Measurements from ENCODE around the gene ATP1B2. TPM values are rescaled to one million over a fixed set of nuclear protein-coding genes. Genes with fewer than 3 reads are reported as not detected.

ATP1B2 gene
- total and polyA plus RNA-seq, 9 of the 15 experiments (the other 6 are each of a cell fraction or from before 2014, with no cell fraction given) = 0.23 to 6.0 (median 0.99) TPM

DNA sequence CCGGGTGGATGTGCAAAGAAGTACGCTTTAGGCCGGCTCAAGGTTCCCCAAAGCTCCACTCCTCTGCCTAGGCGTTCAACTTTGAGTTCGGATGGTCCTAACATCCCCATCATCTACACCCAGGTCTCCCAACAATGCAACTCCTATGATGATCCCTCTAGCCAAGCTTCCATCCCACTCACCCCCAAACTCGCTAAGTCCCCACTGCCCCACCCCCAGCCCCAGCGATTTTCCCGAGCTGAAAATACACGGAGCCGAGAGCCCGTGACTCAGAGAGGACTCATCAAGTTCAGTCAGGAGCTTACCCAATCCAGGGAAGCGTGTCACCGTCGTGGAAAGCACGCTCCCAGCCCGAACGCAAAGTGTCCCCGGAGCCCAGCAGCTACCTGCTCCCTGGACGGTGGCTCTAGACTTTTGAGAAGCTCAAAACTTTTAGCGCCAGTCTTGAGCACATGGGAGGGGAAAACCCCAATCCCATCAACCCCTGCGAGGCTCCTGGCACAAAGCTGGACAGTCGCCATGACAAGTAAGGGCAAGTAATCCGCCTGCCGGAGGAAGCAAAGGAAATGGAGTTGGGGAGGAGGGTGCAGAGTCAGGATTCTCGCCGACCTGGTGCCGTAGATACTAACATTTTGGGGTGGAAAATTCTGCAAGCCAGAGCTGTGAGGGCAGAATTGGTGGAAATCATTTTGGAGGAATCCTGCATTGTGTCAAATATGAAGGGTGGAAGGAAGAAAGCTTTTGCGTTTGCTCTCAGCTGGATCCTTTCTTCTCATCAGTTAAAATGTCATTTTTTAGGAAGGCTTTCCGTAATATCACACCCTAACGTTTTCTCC is 36.6 kb downstream of the ATP1B2 start, which contains the start of gene TP53 (continued):
- TF ChIP-seq HDAC1 (IDR thresholded peaks at IDR 0.05) (peak in 1 of 2 experiments; percentile 61; a peak in 2 of 4 replicates), ZNF764 (CRISPR knock-in tag; IDR thresholded peaks at IDR 0.05; ENCODE audit: low read depth) (no peak), ZNF699 (CRISPR knock-in tag; IDR thresholded peaks at IDR 0.05; ENCODE audit: insufficient replicate concordance) (no peak), NFYB (IDR thresholded peaks at IDR 0.05; ENCODE audit: extremely low read depth, insufficient read length) (no peak), SMAD4 (CRISPR knock-in tag; conservative IDR thresholded peaks at IDR 0.05) (no peak), LEF1 (IDR thresholded peaks at IDR 0.05) (no peak), ZNF140 (CRISPR knock-in tag; IDR thresholded peaks at IDR 0.05) (no peak), NR4A1 (CRISPR knock-in tag; IDR thresholded peaks at IDR 0.05) (no peak), NR4A1 (tag; IDR thresholded peaks at IDR 0.05) (no peak), ATF1 (CRISPR knock-in tag; IDR thresholded peaks at IDR 0.05) (no peak), ATF1 (tag; IDR thresholded peaks at IDR 0.05) (no peak), PHB (CRISPR knock-in tag; IDR thresholded peaks at IDR 0.05) (no peak), ARHGAP35 (IDR thresholded peaks at IDR 0.05; ENCODE audit: partially characterized antibody) (no peak), U2AF2 (optimal IDR thresholded peaks at IDR 0.05; ENCODE audit: low read depth, low read length) (no peak), SLC30A9 (CRISPR knock-in tag; IDR thresholded peaks at IDR 0.05) (no peak), SUPT5H (IDR thresholded peaks at IDR 0.05) (peak; percentile 90), ZSCAN32 (CRISPR knock-in tag; IDR thresholded peaks at IDR 0.05) (no peak), RFX5 (IDR thresholded peaks at IDR 0.05; ENCODE audit: low read depth, low read length) (no peak), PHTF2 (CRISPR knock-in tag; IDR thresholded peaks at IDR 0.05) (no peak), ETS2 (tag; IDR thresholded peaks at IDR 0.05; ENCODE audit: borderline replicate concordance, poor library complexity, severe bottlenecking) (no peak)
- TF ChIP-seq, protein P1, sequence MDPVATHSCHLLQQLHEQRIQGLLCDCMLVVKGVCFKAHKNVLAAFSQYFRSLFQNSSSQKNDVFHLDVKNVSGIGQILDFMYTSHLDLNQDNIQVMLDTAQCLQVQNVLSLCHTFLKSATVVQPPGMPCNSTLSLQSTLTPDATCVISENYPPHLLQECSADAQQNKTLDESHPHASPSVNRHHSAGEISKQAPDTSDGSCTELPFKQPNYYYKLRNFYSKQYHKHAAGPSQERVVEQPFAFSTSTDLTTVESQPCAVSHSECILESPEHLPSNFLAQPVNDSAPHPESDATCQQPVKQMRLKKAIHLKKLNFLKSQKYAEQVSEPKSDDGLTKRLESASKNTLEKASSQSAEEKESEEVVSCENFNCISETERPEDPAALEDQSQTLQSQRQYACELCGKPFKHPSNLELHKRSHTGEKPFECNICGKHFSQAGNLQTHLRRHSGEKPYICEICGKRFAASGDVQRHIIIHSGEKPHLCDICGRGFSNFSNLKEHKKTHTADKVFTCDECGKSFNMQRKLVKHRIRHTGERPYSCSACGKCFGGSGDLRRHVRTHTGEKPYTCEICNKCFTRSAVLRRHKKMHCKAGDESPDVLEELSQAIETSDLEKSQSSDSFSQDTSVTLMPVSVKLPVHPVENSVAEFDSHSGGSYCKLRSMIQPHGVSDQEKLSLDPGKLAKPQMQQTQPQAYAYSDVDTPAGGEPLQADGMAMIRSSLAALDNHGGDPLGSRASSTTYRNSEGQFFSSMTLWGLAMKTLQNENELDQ (CRISPR knock-in tag; IDR thresholded peaks at IDR 0.05; ENCODE audit: borderline replicate concordance) = no peak
- TF ChIP-seq, protein P2, sequence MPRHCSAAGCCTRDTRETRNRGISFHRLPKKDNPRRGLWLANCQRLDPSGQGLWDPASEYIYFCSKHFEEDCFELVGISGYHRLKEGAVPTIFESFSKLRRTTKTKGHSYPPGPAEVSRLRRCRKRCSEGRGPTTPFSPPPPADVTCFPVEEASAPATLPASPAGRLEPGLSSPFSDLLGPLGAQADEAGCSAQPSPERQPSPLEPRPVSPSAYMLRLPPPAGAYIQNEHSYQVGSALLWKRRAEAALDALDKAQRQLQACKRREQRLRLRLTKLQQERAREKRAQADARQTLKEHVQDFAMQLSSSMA (CRISPR knock-in tag; IDR thresholded peaks at IDR 0.05) = no peak
- TF ChIP-seq, protein P3, sequence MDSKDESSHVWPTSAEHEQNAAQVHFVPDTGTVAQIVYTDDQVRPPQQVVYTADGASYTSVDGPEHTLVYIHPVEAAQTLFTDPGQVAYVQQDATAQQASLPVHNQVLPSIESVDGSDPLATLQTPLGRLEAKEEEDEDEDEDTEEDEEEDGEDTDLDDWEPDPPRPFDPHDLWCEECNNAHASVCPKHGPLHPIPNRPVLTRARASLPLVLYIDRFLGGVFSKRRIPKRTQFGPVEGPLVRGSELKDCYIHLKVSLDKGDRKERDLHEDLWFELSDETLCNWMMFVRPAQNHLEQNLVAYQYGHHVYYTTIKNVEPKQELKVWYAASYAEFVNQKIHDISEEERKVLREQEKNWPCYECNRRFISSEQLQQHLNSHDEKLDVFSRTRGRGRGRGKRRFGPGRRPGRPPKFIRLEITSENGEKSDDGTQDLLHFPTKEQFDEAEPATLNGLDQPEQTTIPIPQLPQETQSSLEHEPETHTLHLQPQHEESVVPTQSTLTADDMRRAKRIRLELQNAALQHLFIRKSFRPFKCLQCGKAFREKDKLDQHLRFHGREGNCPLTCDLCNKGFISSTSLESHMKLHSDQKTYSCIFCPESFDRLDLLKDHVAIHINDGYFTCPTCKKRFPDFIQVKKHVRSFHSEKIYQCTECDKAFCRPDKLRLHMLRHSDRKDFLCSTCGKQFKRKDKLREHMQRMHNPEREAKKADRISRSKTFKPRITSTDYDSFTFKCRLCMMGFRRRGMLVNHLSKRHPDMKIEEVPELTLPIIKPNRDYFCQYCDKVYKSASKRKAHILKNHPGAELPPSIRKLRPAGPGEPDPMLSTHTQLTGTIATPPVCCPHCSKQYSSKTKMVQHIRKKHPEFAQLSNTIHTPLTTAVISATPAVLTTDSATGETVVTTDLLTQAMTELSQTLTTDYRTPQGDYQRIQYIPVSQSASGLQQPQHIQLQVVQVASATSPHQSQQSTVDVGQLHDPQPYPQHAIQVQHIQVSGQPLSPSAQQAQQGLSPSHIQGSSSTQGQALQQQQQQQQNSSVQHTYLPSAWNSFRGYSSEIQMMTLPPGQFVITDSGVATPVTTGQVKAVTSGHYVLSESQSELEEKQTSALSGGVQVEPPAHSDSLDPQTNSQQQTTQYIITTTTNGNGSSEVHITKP (IDR thresholded peaks at IDR 0.05; ENCODE audit: partially characterized antibody) = peak; percentile 77
